ENCODE data around the gene MERTK. TPM values are rescaled to one million over a fixed set of nuclear protein-coding genes. Genes with fewer than 3 reads are reported as not detected.

MERTK gene
- total and polyA plus RNA-seq, 9 donors = 3.2 to 6.3 (median 4.6) TPM

DNA sequence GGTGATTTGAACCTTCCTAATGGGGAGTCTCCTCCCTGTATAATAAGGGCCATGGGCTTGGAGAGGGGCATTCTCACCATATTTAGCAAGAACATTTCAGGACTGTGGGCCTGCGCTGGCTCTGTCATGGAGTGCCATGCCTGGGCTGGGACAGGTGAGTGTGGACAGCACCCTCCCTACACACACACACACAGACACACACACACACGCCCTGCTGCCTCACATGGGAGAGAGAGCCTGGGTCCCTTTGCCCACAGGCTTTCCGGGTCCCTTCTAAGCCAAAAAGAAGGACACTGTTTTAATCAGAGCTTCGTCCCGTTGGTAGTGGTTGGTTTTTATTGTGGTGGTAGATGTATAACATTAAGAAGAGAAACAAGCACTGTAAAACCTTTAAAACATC is 125.3 kb downstream of the MERTK start:
- Histone ChIP-seq H3K9me3 (replicated peaks; ENCODE audit: control insufficient read depth, low read depth, low read length) (no peaks in the 10 kb centered on the region), H3K27ac (ENCODE audit: low read length) (peak overlapping the region; percentile 15), H3K4me1 (ENCODE audit: control insufficient read depth, insufficient read depth, low read length) (no peaks in the 10 kb centered on the region), H3K36me3 (ENCODE audit: control insufficient read depth, insufficient read depth, low read length) (no peaks in the 10 kb centered on the region), H3K27me3 (ENCODE audit: control insufficient read depth, insufficient read depth, low read length) (no peaks in the 10 kb centered on the region), H3K4me3 (ENCODE audit: low read length) (no peak overlapping the region)
- DNase-seq = no peak
- WGBS (ENCODE audit: insufficient coverage) = 100% methylated on average over 1 of the region's 5 CpGs

DNA sequence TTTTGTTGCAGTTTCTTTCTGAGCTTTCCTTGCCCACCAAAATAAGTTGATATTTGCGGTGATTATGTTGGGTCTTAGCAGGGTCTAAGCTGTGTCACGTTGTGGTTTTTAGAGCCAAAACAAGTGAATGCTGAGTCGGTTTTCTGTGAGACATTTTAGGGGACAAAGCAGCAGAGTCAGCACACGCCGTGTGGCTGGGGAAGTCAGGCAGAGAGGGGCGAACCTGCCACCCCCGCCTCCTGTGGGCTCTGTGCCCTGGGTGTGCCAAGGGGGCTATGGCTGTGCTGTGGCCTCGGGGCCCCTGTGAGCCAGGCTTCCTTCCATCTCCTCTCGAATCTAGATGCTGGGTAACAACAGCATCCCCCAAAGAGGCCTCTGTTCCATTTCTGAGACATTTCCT is 125.8 kb downstream of the MERTK start:
- WGBS (ENCODE audit: insufficient coverage) = 78% methylated on average over 9 of the region's 9 CpGs
- Histone ChIP-seq H3K9me3 (replicated peaks; ENCODE audit: control insufficient read depth, low read depth, low read length) (no peaks in the 10 kb centered on the region), H3K4me1 (ENCODE audit: control insufficient read depth, insufficient read depth, low read length) (no peaks in the 10 kb centered on the region), H3K4me3 (ENCODE audit: low read length) (no peak overlapping the region), H3K36me3 (ENCODE audit: control insufficient read depth, insufficient read depth, low read length) (no peaks in the 10 kb centered on the region), H3K27ac (ENCODE audit: low read length) (no peak overlapping the region), H3K27me3 (ENCODE audit: control insufficient read depth, insufficient read depth, low read length) (no peaks in the 10 kb centered on the region)
- peak; percentile 59 for DNase-seq

DNA sequence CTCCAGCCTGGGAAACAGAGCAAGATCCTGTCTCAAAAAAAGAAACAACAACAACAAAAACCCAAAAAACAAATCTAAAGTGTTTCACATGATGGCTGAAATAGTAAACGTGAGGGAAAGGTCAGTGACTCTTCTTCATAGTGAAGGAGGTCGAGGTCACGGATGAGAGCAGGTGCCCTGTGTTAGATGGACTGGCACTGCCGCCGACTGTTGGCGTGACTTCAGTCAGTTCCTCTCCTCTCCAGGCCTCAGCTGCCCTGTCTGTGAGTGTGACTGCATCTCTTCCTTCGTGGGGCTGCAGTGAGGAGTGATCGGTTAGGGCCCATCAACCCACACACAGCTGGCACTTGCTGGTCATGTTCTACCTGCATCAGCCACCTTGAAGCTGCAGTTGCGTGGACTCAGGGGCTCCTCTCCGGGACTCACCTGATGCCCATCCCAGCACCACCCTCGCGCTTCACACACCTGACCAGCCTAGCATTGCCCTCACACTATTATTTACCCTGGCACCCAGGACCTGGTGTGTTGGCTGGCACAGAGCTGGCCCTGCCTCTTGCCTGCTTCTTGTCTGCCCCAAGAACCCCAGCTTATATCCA is 126.6 kb downstream of the MERTK start:
- WGBS (ENCODE audit: insufficient coverage) = 96% methylated on average over 11 of the region's 12 CpGs
- Histone ChIP-seq H3K36me3 (ENCODE audit: control insufficient read depth, insufficient read depth, low read length) (no peaks in the 10 kb centered on the region), H3K27me3 (ENCODE audit: control insufficient read depth, insufficient read depth, low read length) (no peaks in the 10 kb centered on the region), H3K4me3 (ENCODE audit: low read length) (no peak overlapping the region), H3K27ac (ENCODE audit: low read length) (no peak overlapping the region), H3K4me1 (ENCODE audit: control insufficient read depth, insufficient read depth, low read length) (no peaks in the 10 kb centered on the region), H3K9me3 (replicated peaks; ENCODE audit: control insufficient read depth, low read depth, low read length) (no peaks in the 10 kb centered on the region)
- DNase-seq = no peak

DNA sequence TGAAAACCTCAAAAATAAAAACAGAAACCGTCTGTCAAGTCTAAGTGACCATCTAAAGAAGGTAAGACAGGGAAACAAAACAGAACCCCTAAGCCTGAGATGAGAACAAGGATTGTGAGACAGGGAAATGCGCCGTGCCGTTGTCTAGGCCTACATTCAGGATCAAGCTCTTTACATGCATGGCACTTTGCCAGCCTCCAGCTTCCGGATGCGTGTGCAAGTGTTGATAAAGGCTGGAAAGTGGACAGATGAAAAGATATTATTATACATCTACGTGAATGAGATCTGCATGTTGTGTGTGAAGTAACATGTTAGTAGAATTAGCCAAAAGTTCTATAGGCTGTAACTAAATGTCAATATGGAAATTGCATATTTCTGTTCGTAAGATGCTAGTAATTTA is 128.1 kb downstream of the MERTK start:
- Histone ChIP-seq H3K4me1 (ENCODE audit: control insufficient read depth, insufficient read depth, low read length) (no peaks in the 10 kb centered on the region), H3K36me3 (ENCODE audit: control insufficient read depth, insufficient read depth, low read length) (no peaks in the 10 kb centered on the region), H3K4me3 (ENCODE audit: low read length) (no peak overlapping the region), H3K9me3 (replicated peaks; ENCODE audit: control insufficient read depth, low read depth, low read length) (no peaks in the 10 kb centered on the region), H3K27me3 (ENCODE audit: control insufficient read depth, insufficient read depth, low read length) (no peaks in the 10 kb centered on the region), H3K27ac (ENCODE audit: low read length) (no peak overlapping the region)
- 87% methylated on average over 4 of the region's 8 CpGs for WGBS (ENCODE audit: insufficient coverage)
- DNase-seq = peak; percentile 42

DNA sequence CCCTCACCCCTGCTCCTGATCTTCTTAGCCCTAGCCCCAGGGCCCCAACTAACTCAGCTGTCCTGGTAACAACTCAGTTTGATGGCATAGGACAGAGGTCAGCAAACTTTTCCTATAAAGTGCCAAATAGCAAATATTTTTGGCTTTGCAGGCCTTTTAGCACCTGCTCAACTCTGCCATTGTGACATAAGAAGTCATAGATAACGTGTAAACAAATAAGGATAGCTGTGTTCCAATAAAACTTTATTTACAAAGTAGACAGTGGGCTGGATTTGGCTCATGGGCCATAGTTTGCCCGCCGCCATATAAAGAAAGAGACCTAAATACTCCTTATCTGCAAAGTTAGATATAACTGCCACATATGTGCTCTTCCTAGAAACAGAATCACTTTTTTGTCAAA is 129.4 kb downstream of the MERTK start:
- no peak for DNase-seq
- WGBS (ENCODE audit: insufficient coverage) = no CpG with 5 or more reads among the region's 3 CpGs
- Histone ChIP-seq H3K9me3 (replicated peaks; ENCODE audit: control insufficient read depth, low read depth, low read length) (no peaks in the 10 kb centered on the region), H3K27me3 (ENCODE audit: control insufficient read depth, insufficient read depth, low read length) (no peaks in the 10 kb centered on the region), H3K4me1 (ENCODE audit: control insufficient read depth, insufficient read depth, low read length) (peaks cover 3% of the 10 kb centered on the region), H3K36me3 (ENCODE audit: control insufficient read depth, insufficient read depth, low read length) (no peaks in the 10 kb centered on the region), H3K4me3 (ENCODE audit: low read length) (no peak overlapping the region), H3K27ac (ENCODE audit: low read length) (no peak overlapping the region)

DNA sequence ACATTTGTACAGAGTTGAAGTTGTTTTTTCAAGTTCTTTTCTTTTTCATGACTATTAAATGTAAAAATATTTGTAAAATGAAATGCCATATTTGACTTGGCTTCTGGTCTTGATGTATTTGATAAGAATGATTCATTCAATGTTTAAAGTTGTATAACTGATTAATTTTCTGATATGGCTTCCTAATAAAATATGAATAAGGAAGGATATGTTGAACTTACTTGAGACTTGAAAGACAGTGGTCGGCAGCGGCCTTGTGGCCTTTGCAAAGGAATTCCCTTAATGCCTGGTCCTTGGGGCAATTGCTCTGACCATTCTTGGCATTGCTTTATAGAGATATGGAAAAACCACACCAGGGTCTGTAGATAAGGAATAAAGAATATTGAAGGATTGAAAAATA is 130.8 kb downstream of the MERTK start:
- WGBS (ENCODE audit: insufficient coverage) = 70% methylated on average over 2 of the region's 2 CpGs
- no peaks in the 10 kb centered on the region for H3K36me3 ChIP-seq (ENCODE audit: control insufficient read depth, insufficient read depth, low read length)
- H3K27ac ChIP-seq (ENCODE audit: low read length) = no peak overlapping the region
- no peak for DNase-seq
- H3K9me3 ChIP-seq (replicated peaks; ENCODE audit: control insufficient read depth, low read depth, low read length) = no peaks in the 10 kb centered on the region
- no peak overlapping the region for H3K4me3 ChIP-seq (ENCODE audit: low read length)
- H3K27me3 ChIP-seq (ENCODE audit: control insufficient read depth, insufficient read depth, low read length) = no peaks in the 10 kb centered on the region
- H3K4me1 ChIP-seq (ENCODE audit: control insufficient read depth, insufficient read depth, low read length) = peaks cover 6% of the 10 kb centered on the region

DNA sequence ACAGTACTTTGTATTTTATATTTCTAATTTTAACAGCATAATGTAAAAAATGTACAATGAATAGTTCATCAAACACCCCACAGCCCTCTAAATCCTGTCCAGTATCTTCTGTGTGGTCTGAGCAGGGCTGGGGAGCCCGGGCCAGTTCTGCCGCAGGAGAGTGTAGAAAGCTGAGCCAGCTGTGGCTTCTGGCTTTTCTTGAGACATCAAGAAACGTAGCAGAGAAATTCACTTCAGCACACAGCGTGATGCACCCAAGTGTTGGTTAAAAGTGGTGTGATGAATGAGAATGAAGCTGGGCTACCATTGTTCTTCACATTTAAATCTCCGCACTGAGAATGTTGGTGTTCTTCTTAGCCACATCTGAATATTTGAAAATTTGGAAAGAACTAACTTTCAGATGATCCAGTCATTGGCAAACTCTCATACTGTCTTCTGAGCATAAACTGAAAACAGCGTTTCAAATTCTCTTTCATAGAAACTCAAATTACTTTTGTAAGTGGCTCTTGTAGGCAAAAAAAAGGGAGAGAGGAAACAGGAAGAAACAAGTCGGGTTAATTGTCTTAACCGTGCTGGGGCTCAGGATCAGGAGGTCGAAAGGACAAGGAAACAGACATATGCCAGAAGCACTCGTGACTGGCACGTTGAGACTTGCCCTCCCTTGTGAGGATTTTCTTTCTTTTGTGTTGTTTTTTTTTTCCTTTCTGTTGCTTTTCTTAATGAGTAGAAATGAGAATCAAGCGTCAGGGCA is 133.2 kb downstream of the MERTK start:
- no peaks in the 10 kb centered on the region for H3K27me3 ChIP-seq (ENCODE audit: control insufficient read depth, insufficient read depth, low read length)
- H3K36me3 ChIP-seq (ENCODE audit: control insufficient read depth, insufficient read depth, low read length) = no peaks in the 10 kb centered on the region
- WGBS (ENCODE audit: insufficient coverage) = 0% methylated on average over 5 of the region's 12 CpGs
- peak overlapping the region; percentile 31 for H3K27ac ChIP-seq (ENCODE audit: low read length)
- no peak overlapping the region for H3K4me3 ChIP-seq (ENCODE audit: low read length)
- DNase-seq = peak; percentile 72
- peaks cover 6% of the 10 kb centered on the region for H3K4me1 ChIP-seq (ENCODE audit: control insufficient read depth, insufficient read depth, low read length)
- no peaks in the 10 kb centered on the region for H3K9me3 ChIP-seq (replicated peaks; ENCODE audit: control insufficient read depth, low read depth, low read length)

DNA sequence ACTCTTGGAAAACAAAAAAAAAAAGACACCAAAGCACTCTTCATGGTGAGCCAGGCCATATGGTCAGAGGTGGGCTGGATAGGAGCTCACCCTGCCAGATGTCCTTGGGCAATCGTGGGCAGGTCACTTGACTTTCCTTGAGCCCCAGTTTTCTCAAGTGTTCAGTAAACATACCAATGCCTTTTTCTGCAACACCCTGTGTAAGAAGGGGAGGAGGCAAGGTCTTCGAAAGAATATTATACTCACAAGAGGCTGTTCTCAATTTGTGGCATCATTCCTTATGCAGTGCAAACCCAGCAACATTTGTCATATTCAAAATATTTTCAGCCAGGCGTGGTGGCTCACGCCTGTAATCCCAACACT is 133.8 kb downstream of the MERTK start:
- WGBS (ENCODE audit: insufficient coverage) = no CpG with 5 or more reads among the region's 4 CpGs
- no peaks in the 10 kb centered on the region for H3K36me3 ChIP-seq (ENCODE audit: control insufficient read depth, insufficient read depth, low read length)
- peaks cover 2% of the 10 kb centered on the region for H3K9me3 ChIP-seq (replicated peaks; ENCODE audit: control insufficient read depth, low read depth, low read length)
- H3K4me3 ChIP-seq (ENCODE audit: low read length) = no peak overlapping the region
- DNase-seq = no peak
- peaks cover 6% of the 10 kb centered on the region for H3K4me1 ChIP-seq (ENCODE audit: control insufficient read depth, insufficient read depth, low read length)
- no peaks in the 10 kb centered on the region for H3K27me3 ChIP-seq (ENCODE audit: control insufficient read depth, insufficient read depth, low read length)
- peak overlapping the region; percentile 5 for H3K27ac ChIP-seq (ENCODE audit: low read length)

DNA sequence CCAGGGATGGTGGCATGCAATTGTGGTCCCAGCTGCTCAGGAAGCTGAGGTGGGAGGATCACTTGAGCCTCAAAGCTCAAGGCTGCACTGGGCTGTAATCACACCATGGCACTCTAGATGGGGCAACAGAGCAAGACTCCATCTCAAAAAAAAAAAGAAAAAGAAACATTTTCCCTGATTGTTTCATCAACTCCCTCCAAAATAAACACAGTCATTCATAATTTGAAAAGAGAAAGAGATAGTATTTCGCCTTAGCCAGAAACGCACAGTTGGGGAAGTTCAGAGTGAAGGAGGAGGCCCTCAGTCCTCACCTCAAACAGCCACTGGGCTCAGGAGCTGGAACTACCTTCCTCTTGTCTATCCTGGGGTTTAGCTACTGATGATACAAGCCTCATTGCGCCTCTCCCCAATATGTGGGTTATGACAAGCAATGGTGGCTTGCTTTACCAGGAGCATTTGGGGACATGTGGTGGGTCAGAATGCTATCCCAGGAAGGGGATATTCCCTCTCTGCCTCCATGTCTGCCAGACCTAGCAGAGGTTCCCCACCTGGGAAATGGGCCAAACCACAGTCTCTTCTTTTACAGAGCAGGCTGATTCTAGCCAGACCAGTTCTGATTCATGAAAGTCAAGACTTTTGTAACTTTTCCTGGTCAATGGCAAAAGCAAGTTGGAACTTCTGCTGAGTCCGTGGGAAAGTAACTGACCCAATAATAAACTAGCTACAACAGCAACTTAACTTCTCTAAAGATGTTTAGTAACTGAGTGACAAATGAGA is 134.5 kb downstream of the MERTK start:
- WGBS (ENCODE audit: insufficient coverage) = no CpG with 5 or more reads among the region's 4 CpGs
- H3K27me3 ChIP-seq (ENCODE audit: control insufficient read depth, insufficient read depth, low read length) = no peaks in the 10 kb centered on the region
- peaks cover 2% of the 10 kb centered on the region for H3K9me3 ChIP-seq (replicated peaks; ENCODE audit: control insufficient read depth, low read depth, low read length)
- no peak overlapping the region for H3K4me3 ChIP-seq (ENCODE audit: low read length)
- peak overlapping the region; percentile 58 for H3K27ac ChIP-seq (ENCODE audit: low read length)
- no peaks in the 10 kb centered on the region for H3K36me3 ChIP-seq (ENCODE audit: control insufficient read depth, insufficient read depth, low read length)
- peaks cover 6% of the 10 kb centered on the region for H3K4me1 ChIP-seq (ENCODE audit: control insufficient read depth, insufficient read depth, low read length)
- peak; percentile 78 for DNase-seq

DNA sequence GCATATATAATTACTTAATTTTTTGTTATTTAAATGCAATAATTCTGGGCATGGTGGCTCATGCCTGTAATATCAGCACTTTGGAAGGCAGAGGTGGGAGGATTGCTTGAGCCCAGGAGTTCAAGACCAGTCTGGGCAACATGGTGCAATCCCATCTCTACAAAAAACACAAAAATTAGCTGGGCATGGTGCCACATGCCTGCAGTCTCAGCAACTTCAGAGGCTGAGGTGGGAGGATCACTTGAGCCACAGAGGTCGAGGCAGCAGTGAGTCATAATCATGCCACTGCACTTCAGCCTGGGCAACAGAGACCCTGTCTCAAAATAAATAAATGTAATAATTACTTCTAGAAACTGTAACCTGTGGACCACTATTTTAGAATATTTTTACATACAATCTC is 135.2 kb downstream of the MERTK start:
- no peak for DNase-seq
- no CpG with 5 or more reads among the region's 1 CpG for WGBS (ENCODE audit: insufficient coverage)
- Histone ChIP-seq H3K4me3 (ENCODE audit: low read length) (no peak overlapping the region), H3K36me3 (ENCODE audit: control insufficient read depth, insufficient read depth, low read length) (no peaks in the 10 kb centered on the region), H3K27me3 (ENCODE audit: control insufficient read depth, insufficient read depth, low read length) (no peaks in the 10 kb centered on the region), H3K27ac (ENCODE audit: low read length) (no peak overlapping the region), H3K4me1 (ENCODE audit: control insufficient read depth, insufficient read depth, low read length) (peaks cover 6% of the 10 kb centered on the region), H3K9me3 (replicated peaks; ENCODE audit: control insufficient read depth, low read depth, low read length) (peaks cover 4% of the 10 kb centered on the region)
